Measurements from ENCODE around the gene SPOCD1. TPM values are rescaled to one million over a fixed set of nuclear protein-coding genes. Genes with fewer than 3 reads are reported as not detected.

The SPOCD1 gene
- polyA plus RNA-seq, 1 experiment, result 78.8 TPM

DNA sequence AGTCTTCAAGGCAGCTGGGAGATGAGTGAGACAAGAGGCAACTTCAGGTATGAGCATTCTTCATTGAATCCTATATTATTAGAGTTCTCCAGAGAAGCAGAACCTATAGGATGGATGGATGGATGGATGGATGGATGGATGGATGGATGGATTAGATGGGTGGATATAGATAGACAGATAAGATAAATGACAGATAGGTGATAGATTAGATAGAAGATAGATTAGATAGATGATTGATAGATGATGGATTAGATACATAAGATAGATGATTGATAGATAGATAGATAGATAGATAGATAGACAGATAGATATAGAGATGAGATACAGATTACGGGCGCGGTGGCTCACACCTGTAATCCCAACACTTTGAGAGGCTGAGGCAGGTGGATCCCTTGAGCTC, 43.2 kb upstream of the SPOCD1 start:
- DNase-seq (ENCODE audit: low read depth, low spot score), result no peak
- Histone ChIP-seq H3K27ac (ENCODE audit: low read depth, low read length) (no peak overlapping the region), H3K9me3 (ENCODE audit: control insufficient read depth, insufficient read depth, low read length) (no peaks in the 10 kb centered on the region; the same call in 1 of the 2 replicates), H3K27me3 (ENCODE audit: control insufficient read depth, insufficient read depth, low read length) (no peaks in the 10 kb centered on the region), H3K4me3 (ENCODE audit: low read depth, low read length) (no peak overlapping the region)
- POLR2A ChIA-PET, result no interaction called here
- no peak for TF ChIP-seq CTCF (IDR thresholded peaks at IDR 0.05; ENCODE audit: low read depth, low read length)
- CTCF ChIA-PET, result no interaction called here

DNA sequence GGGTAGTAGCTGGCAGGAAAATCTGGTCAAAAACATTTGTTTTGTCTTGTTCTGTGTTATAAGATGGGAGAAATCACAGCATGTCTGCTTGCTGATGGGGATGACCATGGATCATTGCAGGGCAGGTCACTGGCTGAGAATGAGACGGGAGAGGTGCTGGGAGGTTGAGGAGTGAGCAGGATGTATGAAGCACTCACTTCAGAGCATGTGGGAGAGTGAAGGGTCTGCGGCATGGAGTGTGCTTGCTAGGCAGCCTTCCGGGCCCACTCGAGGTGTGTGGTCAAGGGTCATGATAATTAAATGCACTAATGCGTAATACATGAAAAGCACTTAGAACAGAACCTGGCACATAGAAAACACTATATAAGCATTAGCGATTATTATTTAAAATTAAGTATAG, 42.0 kb upstream of the SPOCD1 start:
- Histone ChIP-seq H3K27me3 (ENCODE audit: control insufficient read depth, insufficient read depth, low read length) (no peaks in the 10 kb centered on the region), H3K27ac (ENCODE audit: low read depth, low read length) (no peak overlapping the region), H3K9me3 (ENCODE audit: control insufficient read depth, insufficient read depth, low read length) (no peaks in the 10 kb centered on the region), H3K4me3 (ENCODE audit: low read depth, low read length) (no peak overlapping the region)
- no peak for TF ChIP-seq CTCF (IDR thresholded peaks at IDR 0.05; ENCODE audit: low read depth, low read length)
- POLR2A ChIA-PET, result no interaction called here
- CTCF ChIA-PET, result interaction anchor here (0.6 kb wide), 1 partner anchor 156 kb away, joined by 4 read pairs; the partner anchor contains the start of gene KHDRBS1
- DNase-seq (ENCODE audit: low read depth, low spot score), result no peak

DNA sequence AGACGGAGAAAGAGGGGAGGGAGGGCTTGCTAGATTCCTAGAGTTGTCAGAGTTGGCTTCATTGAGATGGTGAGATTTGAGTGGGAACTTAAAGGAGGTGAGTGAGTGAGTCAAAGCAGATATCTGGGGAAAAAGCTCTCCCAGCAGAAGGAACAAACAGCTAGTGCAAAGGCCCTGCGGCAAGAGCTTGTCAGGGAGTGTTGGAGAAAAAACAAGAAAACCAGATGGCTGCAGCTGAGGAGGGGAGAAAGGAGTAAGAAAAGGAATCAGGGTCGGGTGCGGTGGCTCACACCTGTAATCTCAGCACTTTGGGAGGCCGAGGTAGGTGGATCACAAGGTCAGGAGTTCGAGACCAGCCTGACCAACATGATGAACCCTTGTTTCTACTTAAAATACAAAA, 40.3 kb upstream of the SPOCD1 start:
- CTCF ChIA-PET, result no interaction called here

GRCh38 chr1:31855038-31855845, 39.4 kb upstream of the SPOCD1 start:
- POLR2A ChIA-PET, result no interaction called here
- CTCF ChIA-PET, result no interaction called here
- TF ChIP-seq CTCF (IDR thresholded peaks at IDR 0.05; ENCODE audit: low read depth, low read length), result no peak
- Histone ChIP-seq H3K4me3 (ENCODE audit: low read depth, low read length) (no peak overlapping the region), H3K27me3 (ENCODE audit: control insufficient read depth, insufficient read depth, low read length) (no peaks in the 10 kb centered on the region), H3K27ac (ENCODE audit: low read depth, low read length) (peak overlapping the region; percentile 73), H3K9me3 (ENCODE audit: control insufficient read depth, insufficient read depth, low read length) (no peaks in the 10 kb centered on the region)
- DNase-seq (ENCODE audit: low read depth, low spot score), result peak; percentile 27

More for the DNA sequence above, 40.3 kb upstream of the SPOCD1 start:
- no peak for DNase-seq (ENCODE audit: low read depth, low spot score)
- Histone ChIP-seq H3K27me3 (ENCODE audit: control insufficient read depth, insufficient read depth, low read length) (no peaks in the 10 kb centered on the region), H3K9me3 (ENCODE audit: control insufficient read depth, insufficient read depth, low read length) (no peaks in the 10 kb centered on the region), H3K27ac (ENCODE audit: low read depth, low read length) (no peak overlapping the region), H3K4me3 (ENCODE audit: low read depth, low read length) (no peak overlapping the region)
- POLR2A ChIA-PET, result no interaction called here
- no peak for TF ChIP-seq CTCF (IDR thresholded peaks at IDR 0.05; ENCODE audit: low read depth, low read length)

DNA sequence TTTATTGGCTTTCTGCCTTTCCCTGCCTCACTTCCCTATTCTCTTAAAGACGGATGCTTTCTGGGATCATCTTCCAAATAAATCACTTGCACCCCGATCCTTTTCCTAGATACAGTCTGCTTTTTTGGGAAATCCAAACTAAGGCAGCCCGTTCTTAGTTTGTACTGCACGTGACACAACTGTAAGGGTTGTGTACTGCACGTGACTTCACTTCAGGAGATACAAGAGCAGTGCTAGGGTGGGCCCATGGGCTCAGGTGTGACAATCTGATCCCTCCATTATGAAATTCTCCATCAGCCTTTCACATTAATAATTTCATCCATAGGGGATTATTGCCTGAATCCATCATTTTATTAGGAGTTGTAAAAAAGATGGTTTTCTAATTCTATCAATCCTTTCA, 33.8 kb upstream of the SPOCD1 start:
- Histone ChIP-seq H3K4me3 (ENCODE audit: low read depth, low read length) (no peak overlapping the region), H3K9me3 (ENCODE audit: control insufficient read depth, insufficient read depth, low read length) (no peaks in the 10 kb centered on the region), H3K27me3 (ENCODE audit: control insufficient read depth, insufficient read depth, low read length) (no peaks in the 10 kb centered on the region), H3K27ac (ENCODE audit: low read depth, low read length) (no peak overlapping the region)
- TF ChIP-seq CTCF (IDR thresholded peaks at IDR 0.05; ENCODE audit: low read depth, low read length), result no peak
- DNase-seq (ENCODE audit: low read depth, low spot score), result no peak
- CTCF ChIA-PET, result no interaction called here
- POLR2A ChIA-PET, result no interaction called here

Data from AG04450 (cell line).